DOHH2 (cell line): ENCODE data around the gene C1QTNF6.

ENCODE experiments used
- H3F3A ChIP-seq: fragments of 200-600 bp; sonication (generic), shearing (Covaris generic); 2 replicates; pipeline ENCODE4 v1.6.0; 2016; ENCODE audit warnings: antibody characterized with exemption, mild to moderate bottlenecking; ENCODE audit not compliant: control insufficient read depth, insufficient read depth
- H3K27ac ChIP-seq: fragments of 200-600 bp; sonication (generic); 2 replicates; pipeline ENCODE4 v1.5.1; 2014; ENCODE audit warnings: low read depth, mild to moderate bottlenecking, low read length, moderate library complexity
- H3K27me3 ChIP-seq: fragments of 200-600 bp; sonication (generic); 2 replicates; pipeline ENCODE4 v1.6.1; 2014; ENCODE audit warnings: mild to moderate bottlenecking, low read length, mixed read lengths; ENCODE audit not compliant: control insufficient read depth
- H3K36me3 ChIP-seq: fragments of 200-600 bp; sonication (generic); 2 replicates; pipeline ENCODE4 v1.6.1; 2014; ENCODE audit warnings: mild to moderate bottlenecking, low read length, moderate library complexity, mixed read lengths; ENCODE audit not compliant: control insufficient read depth
- H3K4me1 ChIP-seq: fragments of 200-600 bp; sonication (generic); 2 replicates; pipeline ENCODE4 v1.6.1; 2014; ENCODE audit warnings: mild to moderate bottlenecking, low read length, mixed read lengths; ENCODE audit not compliant: control insufficient read depth
- H3K4me2 ChIP-seq: fragments of 200-600 bp; sonication (generic); 2 replicates; pipeline ENCODE4 v1.6.0; 2014; ENCODE audit warnings: mild to moderate bottlenecking, low read length, moderate library complexity
- H3K4me3 ChIP-seq: fragments of 200-600 bp; sonication (generic); 2 replicates; pipeline ENCODE4 v1.5.1; 2014; ENCODE audit warnings: mild to moderate bottlenecking, low read length, mixed read lengths
- H3K79me2 ChIP-seq: fragments of 200-600 bp; sonication (generic); 2 replicates; pipeline ENCODE4 v1.6.1; 2014; ENCODE audit warnings: mild to moderate bottlenecking, low read length, mixed read lengths; ENCODE audit not compliant: control insufficient read depth
- H3K9me2 ChIP-seq: fragments of 200-600 bp; sonication (generic); replicated peaks from 2 replicates; pipeline ENCODE4 v1.6.1; 2014; ENCODE audit warnings: mild to moderate bottlenecking, low read length, mixed read lengths; ENCODE audit not compliant: control insufficient read depth
- H3K9me3 ChIP-seq: fragments of 200-600 bp; sonication (generic); 2 replicates; pipeline ENCODE4 v1.6.1; 2014; ENCODE audit warnings: antibody characterized with exemption, low read length, mixed read lengths; ENCODE audit not compliant: control insufficient read depth, insufficient read depth
- H4K20me1 ChIP-seq: fragments of 200-600 bp; sonication (generic); 2 replicates; pipeline ENCODE4 v1.6.0; 2014; ENCODE audit warnings: low read depth, mild to moderate bottlenecking, antibody characterized with exemption, low read length, moderate library complexity; ENCODE audit not compliant: control insufficient read depth, insufficient read depth
- EZH2phosphoT487 ChIP-seq: fragments of 200-600 bp; sonication (generic); IDR thresholded peaks from 2 replicates; pipeline ENCODE4 v1.6.1; 2017; ENCODE audit warnings: borderline replicate concordance, mild to moderate bottlenecking, antibody characterized with exemption, low read length, moderate library complexity, mixed read lengths
- TF ChIP-seq, protein P1 (sequence below): fragments of 200-600 bp; sonication (generic); IDR thresholded peaks from one replicate; pipeline ENCODE4 v1.5.1; 2014; ENCODE audit warnings: antibody characterized with exemption, mild to moderate bottlenecking, low read depth, low read length; ENCODE audit not compliant: poor library complexity, severe bottlenecking

Gene C1QTNF6

GRCh38 chr22:37138849-37139561, 49.0 kb downstream of the C1QTNF6 start:
- TF ChIP-seq EZH2phosphoT487: no peak
- TF ChIP-seq, protein P1, sequence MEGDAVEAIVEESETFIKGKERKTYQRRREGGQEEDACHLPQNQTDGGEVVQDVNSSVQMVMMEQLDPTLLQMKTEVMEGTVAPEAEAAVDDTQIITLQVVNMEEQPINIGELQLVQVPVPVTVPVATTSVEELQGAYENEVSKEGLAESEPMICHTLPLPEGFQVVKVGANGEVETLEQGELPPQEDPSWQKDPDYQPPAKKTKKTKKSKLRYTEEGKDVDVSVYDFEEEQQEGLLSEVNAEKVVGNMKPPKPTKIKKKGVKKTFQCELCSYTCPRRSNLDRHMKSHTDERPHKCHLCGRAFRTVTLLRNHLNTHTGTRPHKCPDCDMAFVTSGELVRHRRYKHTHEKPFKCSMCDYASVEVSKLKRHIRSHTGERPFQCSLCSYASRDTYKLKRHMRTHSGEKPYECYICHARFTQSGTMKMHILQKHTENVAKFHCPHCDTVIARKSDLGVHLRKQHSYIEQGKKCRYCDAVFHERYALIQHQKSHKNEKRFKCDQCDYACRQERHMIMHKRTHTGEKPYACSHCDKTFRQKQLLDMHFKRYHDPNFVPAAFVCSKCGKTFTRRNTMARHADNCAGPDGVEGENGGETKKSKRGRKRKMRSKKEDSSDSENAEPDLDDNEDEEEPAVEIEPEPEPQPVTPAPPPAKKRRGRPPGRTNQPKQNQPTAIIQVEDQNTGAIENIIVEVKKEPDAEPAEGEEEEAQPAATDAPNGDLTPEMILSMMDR: no peak
- H3K4me2 ChIP-seq: no peak overlapping the region
- H3K27me3 ChIP-seq: no peaks in the 10 kb centered on the region
- H3K79me2 ChIP-seq: no peaks in the 10 kb centered on the region
- no peaks in the 10 kb centered on the region for H3K9me3 ChIP-seq
- H3K4me1 ChIP-seq: no peaks in the 10 kb centered on the region
- no peaks in the 10 kb centered on the region for H4K20me1 ChIP-seq
- H3K9me2 ChIP-seq: no peaks in the 10 kb centered on the region
- H3K36me3 ChIP-seq: no peaks in the 10 kb centered on the region
- no peaks in the 10 kb centered on the region for H3F3A ChIP-seq
- H3K27ac ChIP-seq: no peak overlapping the region
- no peak overlapping the region for H3K4me3 ChIP-seq

DNA sequence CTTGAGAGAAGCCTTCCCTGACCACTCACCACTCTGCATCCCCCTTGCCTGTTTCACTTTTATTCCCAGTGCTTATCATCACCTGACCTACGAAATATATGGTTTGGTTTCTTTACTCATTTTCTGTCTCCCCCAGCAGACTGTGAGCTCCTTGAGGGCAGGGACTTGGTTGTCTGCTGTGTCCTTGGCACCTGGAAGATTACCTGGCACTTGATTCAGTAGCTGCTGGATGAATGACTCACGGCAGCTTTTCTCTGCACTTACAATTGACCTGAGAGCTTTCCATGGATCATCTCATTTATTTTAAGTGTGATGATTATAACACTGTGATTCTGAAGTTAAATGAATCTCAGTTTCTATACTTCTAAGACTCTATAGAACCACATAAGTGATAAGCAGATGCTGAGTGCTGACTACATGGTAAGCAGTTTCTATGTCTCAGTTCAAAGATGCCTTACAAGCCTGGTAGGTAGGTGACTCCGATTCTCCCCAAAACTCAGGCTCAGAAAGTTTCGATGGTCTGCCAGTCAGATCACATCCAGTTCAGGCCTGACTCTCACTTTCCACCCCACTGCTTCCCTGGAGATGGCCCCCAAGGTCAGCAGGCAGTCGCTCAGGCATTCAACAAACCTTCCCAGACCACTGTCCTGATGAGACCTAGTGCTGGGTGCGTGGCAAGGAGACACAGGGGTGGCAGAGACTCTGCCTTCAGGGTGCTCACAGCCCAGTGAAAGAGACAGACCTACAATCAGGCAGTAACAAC, 50.0 kb downstream of the C1QTNF6 start:
- H3K4me2 ChIP-seq: no peak overlapping the region
- no peaks in the 10 kb centered on the region for H3K36me3 ChIP-seq
- H3K4me3 ChIP-seq: no peak overlapping the region
- no peaks in the 10 kb centered on the region for H4K20me1 ChIP-seq
- H3F3A ChIP-seq: no peaks in the 10 kb centered on the region
- H3K27ac ChIP-seq: no peak overlapping the region
- H3K27me3 ChIP-seq: no peaks in the 10 kb centered on the region
- no peaks in the 10 kb centered on the region for H3K9me3 ChIP-seq
- TF ChIP-seq, protein P1: no peak
- TF ChIP-seq EZH2phosphoT487: no peak
- H3K79me2 ChIP-seq: no peaks in the 10 kb centered on the region
- no peaks in the 10 kb centered on the region for H3K9me2 ChIP-seq
- no peaks in the 10 kb centered on the region for H3K4me1 ChIP-seq

GRCh38 chr22:37137131-37137530, 50.9 kb downstream of the C1QTNF6 start:
- Histone ChIP-seq H3F3A (no peaks in the 10 kb centered on the region), H4K20me1 (no peaks in the 10 kb centered on the region), H3K4me3 (no peak overlapping the region), H3K4me2 (no peak overlapping the region), H3K9me2 (no peaks in the 10 kb centered on the region), H3K4me1 (no peaks in the 10 kb centered on the region), H3K27me3 (no peaks in the 10 kb centered on the region), H3K36me3 (no peaks in the 10 kb centered on the region), H3K79me2 (no peaks in the 10 kb centered on the region), H3K9me3 (no peaks in the 10 kb centered on the region), H3K27ac (no peak overlapping the region)
- TF ChIP-seq, protein P1: no peak
- TF ChIP-seq EZH2phosphoT487: no peak
